Endothelial cell of umbilical vein (primary cell): ENCODE data around the gene PTAFR. TPM values are rescaled to one million over a fixed set of nuclear protein-coding genes. Genes with fewer than 3 reads are reported as not detected.

Experiments used
- BruUV-seq: library from RNA; stranded (reverse); fragments of 400-500 nt; replicated peaks from 2 replicates; lab custom pipeline; 2021; lab: Mats Ljungman, UMichigan
- CTCF ChIA-PET: fragments of 300-600, 350-600 bp; sonication (Branson Sonifier 250); formaldehyde crosslinking; loops from one replicate; lab custom pipeline; 2021; ENCODE audit warnings: antibody characterized with exemption, inconsistent platforms; lab: Charles Lee
- POLR2A ChIA-PET: fragments of 300-600, 350-600 bp; sonication (Branson Sonifier 250); formaldehyde crosslinking; loops from one replicate; lab custom pipeline; 2021; ENCODE audit warnings: antibody characterized with exemption, inconsistent platforms; lab: Charles Lee
- DNase-seq: peaks from one replicate; pipeline ENCODE4 v3.0.0-alpha.2; 2011; ENCODE audit warnings: low read depth, low spot score
- FAIRE-seq: peaks from 2 replicates; lab custom pipeline; 2011; peaks lifted over from hg19 to GRCh38; lab: Jason Lieb, UNC
- H2AFZ ChIP-seq: 2 replicates; pipeline ENCODE4 v1.6.0; 2012; ENCODE audit warnings: low read depth, low read length, control low read depth, inconsistent platforms
- H3K27ac ChIP-seq: 2 replicates; pipeline ENCODE4 v1.5.1; 2011; ENCODE audit warnings: low read depth, mild to moderate bottlenecking, control low read depth, low read length, moderate library complexity; ENCODE audit not compliant: insufficient read depth
- H3K27me3 ChIP-seq, 2 experiments: 2 replicates each; pipeline versions ENCODE4 v1.6.0 to v1.6.1; 2011; ENCODE audit warnings: low read length in 2 of 2, mixed read lengths in 1 of 2; ENCODE audit not compliant: control insufficient read depth in 2 of 2, insufficient read depth in 2 of 2
- H3K36me3 ChIP-seq, 2 experiments: 2 replicates in 1 of 2; 3 replicates in 1 of 2; pipeline ENCODE4 v1.5.1; 2011; ENCODE audit warnings: low read length in 2 of 2, mild to moderate bottlenecking in 1 of 2, moderate library complexity in 1 of 2; ENCODE audit not compliant: control insufficient read depth in 2 of 2, insufficient read depth in 2 of 2; ENCODE audit errors: extremely low read depth in 1 of 2
- H3K4me1 ChIP-seq: 3 replicates; pipeline ENCODE4 v1.5.1; 2011; ENCODE audit warnings: mild to moderate bottlenecking, low read length; ENCODE audit not compliant: control insufficient read depth, insufficient read depth; ENCODE audit errors: extremely low read depth
- H3K4me2 ChIP-seq: 2 replicates; pipeline ENCODE4 v1.6.1; 2011; ENCODE audit warnings: low read length, control low read depth, mixed read lengths; ENCODE audit not compliant: insufficient read depth
- H3K4me3 ChIP-seq, 3 experiments: fragments of 200-600 bp in 1 of 3; sonication (generic), shearing (Covaris generic) in 1 of 3; replicated peaks in 1 of 3; 2 replicates each; pipeline ENCODE4 v1.5.1; 2011 to 2016; ENCODE audit warnings: control low read depth in 3 of 3, low read length in 3 of 3, mild to moderate bottlenecking in 2 of 3, inconsistent platforms in 1 of 3, low read depth in 1 of 3, moderate library complexity in 1 of 3; ENCODE audit not compliant: insufficient read depth in 1 of 3
- H3K79me2 ChIP-seq: 2 replicates; pipeline ENCODE4 v1.6.0; 2012; ENCODE audit warnings: low read length, inconsistent platforms; ENCODE audit not compliant: control insufficient read depth, insufficient read depth
- H3K9ac ChIP-seq: replicated peaks from 2 replicates; pipeline ENCODE3; 2011; ENCODE audit warnings: low read length, control low read depth; ENCODE audit not compliant: insufficient read depth; ENCODE audit errors: extremely low read depth
- H3K9me1 ChIP-seq: replicated peaks from 3 replicates; pipeline ENCODE4 v1.6.0; 2011; ENCODE audit warnings: mild to moderate bottlenecking, low read length; ENCODE audit not compliant: control insufficient read depth, insufficient read depth; ENCODE audit errors: extremely low read depth
- H3K9me3 ChIP-seq: replicated peaks from 2 replicates; pipeline ENCODE4 v1.5.1; 2012; ENCODE audit warnings: low read length, inconsistent platforms; ENCODE audit not compliant: control insufficient read depth, insufficient read depth
- H4K20me1 ChIP-seq: replicated peaks from 2 replicates; pipeline ENCODE3; 2011; ENCODE audit warnings: mild to moderate bottlenecking, low read length; ENCODE audit not compliant: control insufficient read depth, insufficient read depth; ENCODE audit errors: extremely low read depth
- FOS ChIP-seq: IDR thresholded peaks from 2 replicates; pipeline ENCODE4 v1.6.1; 2011; ENCODE audit warnings: mild to moderate bottlenecking, low read length, moderate library complexity, borderline replicate concordance; ENCODE audit not compliant: insufficient read depth
- GATA2 ChIP-seq: IDR thresholded peaks from 2 replicates; pipeline ENCODE4 v1.7.0; 2011; ENCODE audit warnings: low read depth, mild to moderate bottlenecking, moderate library complexity, mixed read lengths, low read length; ENCODE audit not compliant: insufficient read length, insufficient read depth
- MYC ChIP-seq: IDR thresholded peaks from one replicate; pipeline ENCODE4 v1.6.1; 2011; ENCODE audit warnings: mild to moderate bottlenecking, low read depth, low read length
- POLR2A ChIP-seq: IDR thresholded peaks from 2 replicates; pipeline ENCODE4 v1.6.1; 2012; ENCODE audit warnings: low read depth, mild to moderate bottlenecking, control low read depth, low read length
- dilution Hi-C: fragments of 300-500 bp; cut with MboI; formaldehyde crosslinking; loops from one replicate; pipeline ENCODE4 v1.15.0; 2019; ENCODE audit warnings: low sequenced_read_pairs; ENCODE audit not compliant: extremely low pct_ligation_motif_present
- intact Hi-C: fragments of 100-400 bp; cut with micrococcal nuclease; formaldehyde crosslinking; loops from one replicate; pipeline ENCODE4 v1.10.0; 2022
- polyA plus RNA-seq, 4 experiments: library from polyadenylated mRNA; depleted of rRNA in 3 of 4; stranded (reverse) in 3 of 4; unstranded in 1 of 4; fragments of >200 nt; gene quantifications; 2 replicates each; pipeline versions ENCODE4 v1.2.1 to v1.2.3, GENCODE V29; 2011 to 2012; ENCODE audit warnings: missing spikeins in 1 of 4
- total RNA-seq: library from RNA; stranded (reverse); gene quantifications from 2 replicates; pipeline ENCODE4 v1.2.3, GENCODE V29; 2021
- TF ChIP-seq, protein P1 (sequence below), 2 donors: IDR thresholded peaks; 1 replicate in 1 of 2; 2 replicates in 1 of 2; pipeline ENCODE4 v1.5.1; 2011; ENCODE audit warnings: low read length in 2 of 2, mild to moderate bottlenecking in 2 of 2, moderate library complexity in 2 of 2, control low read depth in 1 of 2, inconsistent platforms in 1 of 2, low read depth in 1 of 2; ENCODE audit not compliant: insufficient read depth in 1 of 2; ENCODE audit errors: extremely low read depth in 1 of 2

The PTAFR gene
- total and polyA plus RNA-seq, 2 donors (not counting 3 experiments of a cell fraction or from before 2014, with no cell fraction given): 0.20 to 0.32 TPM

- FAIRE-seq: no peak
- no TSS peak for BruUV-seq
- dilution Hi-C loops: no loop called here
Measured at GRCh38 chr1:28148880-28149195, 27.7 kb downstream of the PTAFR start.

More at GRCh38 chr1:28148880-28149195, 27.7 kb downstream of the PTAFR start:
- Histone ChIP-seq H3K27ac (no peak overlapping the region), H3K9me3 (no peaks in the 10 kb centered on the region), H3K4me3 (no peak overlapping the region), H3K4me2 (no peak overlapping the region), H4K20me1 (no peaks in the 10 kb centered on the region), H3K79me2 (no peaks in the 10 kb centered on the region), H3K36me3 (no peaks in the 10 kb centered on the region), H2AFZ (no peak overlapping the region), H3K9ac (no peak overlapping the region), H3K27me3 (no peaks in the 10 kb centered on the region), H3K4me1 (peaks cover 3% of the 10 kb centered on the region), H3K9me1 (no peaks in the 10 kb centered on the region)
- ChIA-PET CTCF (interaction anchor here (1.4 to 1.5 kb wide), 3 partner anchors 12 to 57 kb away, joined by 4 to 7 read pairs (median 5); no protein-coding TSS in a partner anchor), POLR2A (no interaction called here)
- intact Hi-C loops: no loop called here
- no peak for DNase-seq
- TF ChIP-seq MYC (no peak), FOS (no peak), POLR2A (no peak), GATA2 (no peak)
- TF ChIP-seq, protein P1, sequence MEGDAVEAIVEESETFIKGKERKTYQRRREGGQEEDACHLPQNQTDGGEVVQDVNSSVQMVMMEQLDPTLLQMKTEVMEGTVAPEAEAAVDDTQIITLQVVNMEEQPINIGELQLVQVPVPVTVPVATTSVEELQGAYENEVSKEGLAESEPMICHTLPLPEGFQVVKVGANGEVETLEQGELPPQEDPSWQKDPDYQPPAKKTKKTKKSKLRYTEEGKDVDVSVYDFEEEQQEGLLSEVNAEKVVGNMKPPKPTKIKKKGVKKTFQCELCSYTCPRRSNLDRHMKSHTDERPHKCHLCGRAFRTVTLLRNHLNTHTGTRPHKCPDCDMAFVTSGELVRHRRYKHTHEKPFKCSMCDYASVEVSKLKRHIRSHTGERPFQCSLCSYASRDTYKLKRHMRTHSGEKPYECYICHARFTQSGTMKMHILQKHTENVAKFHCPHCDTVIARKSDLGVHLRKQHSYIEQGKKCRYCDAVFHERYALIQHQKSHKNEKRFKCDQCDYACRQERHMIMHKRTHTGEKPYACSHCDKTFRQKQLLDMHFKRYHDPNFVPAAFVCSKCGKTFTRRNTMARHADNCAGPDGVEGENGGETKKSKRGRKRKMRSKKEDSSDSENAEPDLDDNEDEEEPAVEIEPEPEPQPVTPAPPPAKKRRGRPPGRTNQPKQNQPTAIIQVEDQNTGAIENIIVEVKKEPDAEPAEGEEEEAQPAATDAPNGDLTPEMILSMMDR (IDR thresholded peaks at IDR 0.05; ENCODE audit: extremely low read depth in 1 of 2, insufficient read depth in 1 of 2, low read depth in 1 of 2, low read length in 2 of 2): no peak
